Naive thymus-derived CD8-positive, alpha-beta T cell (primary cell): ENCODE results near the gene CPNE8. TPM values are rescaled to one million over a fixed set of nuclear protein-coding genes. Genes with fewer than 3 reads are reported as not detected.
"Not testable (repeated sequence)": the region's sequence is repeated elsewhere in the genome, so short reads cannot be mapped to it uniquely, and the experiment has no call there.

Experiments used
- ATAC-seq, 2 donors: fragments of 150-1000 bp; cut with Tn5 transposase in 1 of 2; sonication (Bioruptor Pico), chemical (Tn5 transposase) in 1 of 2; 1 replicate in 1 of 2; 2 replicates in 1 of 2; pipeline ENCODE4 v1.10.0; 2021; ENCODE audit warnings: mild to moderate bottlenecking in 2 of 2, moderate library complexity in 2 of 2
- POLR2A ChIA-PET: fragments of 350-600 bp; sonication (Branson Sonifier 250); formaldehyde crosslinking; loops from one replicate; lab custom pipeline; 2021; ENCODE audit warnings: antibody characterized with exemption; lab: Charles Lee
- DNase-seq, 10 donors: peaks; one replicate each; pipeline versions ENCODE4 v3.0.0 to v3.0.0-alpha.2; 2020 to 2022
- H3K27ac Mint-ChIP-seq, 10 donors: one replicate each; pipeline ENCODE4 v1.8.0; 2020 to 2022; ENCODE audit warnings: mild to moderate bottlenecking in 10 of 10, mixed read lengths in 10 of 10, moderate library complexity in 4 of 10, inconsistent platforms in 1 of 10
- H3K27me3 Mint-ChIP-seq, 5 donors: one replicate each; pipeline ENCODE4 v1.8.0; 2021 to 2022; ENCODE audit warnings: mixed read lengths in 5 of 5
- H3K36me3 Mint-ChIP-seq, 3 donors: one replicate each; pipeline ENCODE4 v1.8.0; 2020 to 2022; ENCODE audit warnings: mixed read lengths in 3 of 3, mild to moderate bottlenecking in 2 of 3, inconsistent platforms in 1 of 3
- H3K4me1 Mint-ChIP-seq, 4 donors: one replicate each; pipeline ENCODE4 v1.8.0; 2021 to 2022; ENCODE audit warnings: mixed read lengths in 4 of 4
- H3K4me3 Mint-ChIP-seq, 10 donors: one replicate each; pipeline ENCODE4 v1.8.0; 2020 to 2022; ENCODE audit warnings: mild to moderate bottlenecking in 10 of 10, mixed read lengths in 10 of 10, moderate library complexity in 6 of 10, inconsistent platforms in 1 of 10
- H3K9me3 Mint-ChIP-seq, 9 donors: one replicate each; pipeline ENCODE4 v1.8.0; 2020 to 2022; ENCODE audit warnings: mixed read lengths in 9 of 9, mild to moderate bottlenecking in 3 of 9, inconsistent platforms in 1 of 9, moderate library complexity in 1 of 9
- polyA plus RNA-seq, 3 donors: library from polyadenylated mRNA; unstranded; fragments of 300-500 nt; fragmentation: Illumina TruSeq; gene quantifications; one replicate each; pipeline ENCODE4 v1.2.3, GENCODE V29; 2021
- total RNA-seq, 8 experiments: library from RNA in 2 of 8; stranded (reverse) in 2 of 8; gene quantifications; one replicate each; pipeline ENCODE4 v1.2.3 and lab custom pipeline; 2021 to 2026

CPNE8 gene
- total and polyA plus RNA-seq, 5 experiments from 2014 or later, result 0.19 to 1.6 (median 0.80) TPM

- H3K4me1 Mint-ChIP-seq, result peaks cover 0 to 4% (median 0%) of the 10 kb centered on the region in 4 donors
- H3K36me3 Mint-ChIP-seq, result peaks cover 0 to 5% (median 5%) of the 10 kb centered on the region in 3 donors
- no peak for DNase-seq
- H3K27ac Mint-ChIP-seq, result no peak overlapping the region
- H3K27me3 Mint-ChIP-seq, result no peaks in the 10 kb centered on the region
- H3K4me3 Mint-ChIP-seq, result no peak overlapping the region
- no peak for ATAC-seq
- POLR2A ChIA-PET, result no interaction called here
- H3K9me3 Mint-ChIP-seq, result peaks cover 0 to 9% (median 4%) of the 10 kb centered on the region in 9 donors
These were observed 159.8 kb downstream of the CPNE8 start for GRCh38 chr12:38745601-38746000.

- POLR2A ChIA-PET, result no interaction called here
- H3K36me3 Mint-ChIP-seq, result peaks cover 0 to under 1% (median 0%) of the 10 kb centered on the region in 3 donors
These were observed 161.3 kb downstream of the CPNE8 start for GRCh38 chr12:38744041-38744440.

GRCh38 chr12:38742496-38742895, 162.9 kb downstream of the CPNE8 start:
- H3K4me1 Mint-ChIP-seq, H3K27me3 Mint-ChIP-seq, H3K36me3 Mint-ChIP-seq, H3K9me3 Mint-ChIP-seq, POLR2A ChIA-PET, ATAC-seq, H3K27ac Mint-ChIP-seq, DNase-seq, H3K4me3 Mint-ChIP-seq: not testable (repeated sequence)

More at GRCh38 chr12:38744041-38744440, 161.3 kb downstream of the CPNE8 start:
- peaks cover 0 to 5% (median 3%) of the 10 kb centered on the region in 9 donors for H3K9me3 Mint-ChIP-seq
- no peak overlapping the region for H3K4me3 Mint-ChIP-seq
- no peak overlapping the region for H3K27ac Mint-ChIP-seq
- ATAC-seq, result no peak
- peaks cover 0 to 4% (median 0%) of the 10 kb centered on the region in 4 donors for H3K4me1 Mint-ChIP-seq
- DNase-seq, result no peak
- H3K27me3 Mint-ChIP-seq, result peaks cover 0 to 2% (median 0%) of the 10 kb centered on the region in 5 donors

- Mint-ChIP-seq H3K4me3 (no peak overlapping the region), H3K9me3 (peaks cover 0 to 8% (median 0%) of the 10 kb centered on the region in 9 donors), H3K27me3 (peaks cover 0 to 2% (median 0%) of the 10 kb centered on the region in 5 donors), H3K27ac (no peak overlapping the region), H3K4me1 (no peaks in the 10 kb centered on the region), H3K36me3 (no peaks in the 10 kb centered on the region)
- POLR2A ChIA-PET, result no interaction called here
- no peak for DNase-seq
- ATAC-seq, result no peak
These were observed 168.6 kb downstream of the CPNE8 start for GRCh38 chr12:38736821-38737220.

GRCh38 chr12:38732761-38733160, 172.6 kb downstream of the CPNE8 start:
- DNase-seq (no peak), ATAC-seq (no peak)
- POLR2A ChIA-PET, result no interaction called here
- no peaks in the 10 kb centered on the region for H3K4me1 Mint-ChIP-seq
- no peak overlapping the region for H3K27ac Mint-ChIP-seq
- H3K27me3 Mint-ChIP-seq, result no peaks in the 10 kb centered on the region
- peaks cover 0 to 2% (median 0%) of the 10 kb centered on the region in 9 donors for H3K9me3 Mint-ChIP-seq
- H3K36me3 Mint-ChIP-seq, result no peaks in the 10 kb centered on the region
- H3K4me3 Mint-ChIP-seq, result no peak overlapping the region

GRCh38 chr12:38728894-38729293, 176.5 kb downstream of the CPNE8 start:
- DNase-seq (no peak), ATAC-seq (no peak)
- Mint-ChIP-seq H3K9me3 (no peaks in the 10 kb centered on the region), H3K4me3 (no peak overlapping the region), H3K27me3 (no peaks in the 10 kb centered on the region), H3K36me3 (no peaks in the 10 kb centered on the region), H3K27ac (no peak overlapping the region), H3K4me1 (no peaks in the 10 kb centered on the region)
- POLR2A ChIA-PET, result no interaction called here

GRCh38 chr12:38721611-38722252, 183.7 kb downstream of the CPNE8 start:
- no peaks in the 10 kb centered on the region for H3K4me1 Mint-ChIP-seq
- POLR2A ChIA-PET, result no interaction called here
- peaks cover 0 to 5% (median 0%) of the 10 kb centered on the region in 9 donors for H3K9me3 Mint-ChIP-seq
- H3K36me3 Mint-ChIP-seq, result no peaks in the 10 kb centered on the region
- no peak overlapping the region for H3K27ac Mint-ChIP-seq
- DNase-seq (no peak), ATAC-seq (no peak)
- no peaks in the 10 kb centered on the region for H3K27me3 Mint-ChIP-seq
- H3K4me3 Mint-ChIP-seq, result no peak overlapping the region

- ATAC-seq (no peak), DNase-seq (no peak)
- H3K4me1 Mint-ChIP-seq, result no peaks in the 10 kb centered on the region
- no peaks in the 10 kb centered on the region for H3K36me3 Mint-ChIP-seq
- POLR2A ChIA-PET, result no interaction called here
- H3K27me3 Mint-ChIP-seq, result no peaks in the 10 kb centered on the region
- no peak overlapping the region for H3K27ac Mint-ChIP-seq
- H3K9me3 Mint-ChIP-seq, result peaks cover 0 to 13% (median 6%) of the 10 kb centered on the region in 9 donors
- no peak overlapping the region for H3K4me3 Mint-ChIP-seq
These were observed 184.7 kb downstream of the CPNE8 start for GRCh38 chr12:38720661-38721060.

GRCh38 chr12:38713294-38713693, 192.1 kb downstream of the CPNE8 start:
- ATAC-seq (no peak), DNase-seq (no peak)
- Mint-ChIP-seq H3K4me3 (no peak overlapping the region), H3K4me1 (no peaks in the 10 kb centered on the region), H3K36me3 (no peaks in the 10 kb centered on the region), H3K27me3 (no peaks in the 10 kb centered on the region), H3K27ac (no peak overlapping the region), H3K9me3 (peaks cover 0 to 13% (median 8%) of the 10 kb centered on the region in 9 donors)
- POLR2A ChIA-PET, result no interaction called here

GRCh38 chr12:38711054-38711453, 194.3 kb downstream of the CPNE8 start:
- no peak overlapping the region for H3K4me3 Mint-ChIP-seq
- no peaks in the 10 kb centered on the region for H3K36me3 Mint-ChIP-seq
- peaks cover 0 to 7% (median 3%) of the 10 kb centered on the region in 9 donors for H3K9me3 Mint-ChIP-seq
- no peak for ATAC-seq
- no peak overlapping the region for H3K27ac Mint-ChIP-seq
- POLR2A ChIA-PET, result no interaction called here
- no peak for DNase-seq
- H3K27me3 Mint-ChIP-seq, result no peaks in the 10 kb centered on the region
- H3K4me1 Mint-ChIP-seq, result no peaks in the 10 kb centered on the region

GRCh38 chr12:38708466-38708865, 196.9 kb downstream of the CPNE8 start:
- Mint-ChIP-seq H3K27ac (no peak overlapping the region), H3K4me1 (no peaks in the 10 kb centered on the region), H3K27me3 (no peaks in the 10 kb centered on the region), H3K36me3 (no peaks in the 10 kb centered on the region), H3K9me3 (peaks cover 0 to 4% (median 0%) of the 10 kb centered on the region in 9 donors), H3K4me3 (no peak overlapping the region)
- POLR2A ChIA-PET, result no interaction called here
- DNase-seq, result no peak
- ATAC-seq, result no peak

- H3K4me1 Mint-ChIP-seq, result no peaks in the 10 kb centered on the region
- H3K27ac Mint-ChIP-seq, result no peak overlapping the region
- no peaks in the 10 kb centered on the region for H3K36me3 Mint-ChIP-seq
- ATAC-seq, result no peak
- POLR2A ChIA-PET, result no interaction called here
- peaks cover 0 to 2% (median 0%) of the 10 kb centered on the region in 9 donors for H3K9me3 Mint-ChIP-seq
- H3K4me3 Mint-ChIP-seq, result no peak overlapping the region
- no peaks in the 10 kb centered on the region for H3K27me3 Mint-ChIP-seq
- no peak for DNase-seq
These were observed 197.7 kb downstream of the CPNE8 start for GRCh38 chr12:38707648-38708047.

GRCh38 chr12:38697289-38697688, 208.1 kb downstream of the CPNE8 start:
- DNase-seq (no peak), ATAC-seq (no peak)
- no peaks in the 10 kb centered on the region for H3K27me3 Mint-ChIP-seq
- H3K36me3 Mint-ChIP-seq, result peaks cover 0 to 2% (median 0%) of the 10 kb centered on the region in 3 donors
- H3K9me3 Mint-ChIP-seq, result peaks cover 0 to 10% (median 2%) of the 10 kb centered on the region in 9 donors
- H3K4me1 Mint-ChIP-seq, result no peaks in the 10 kb centered on the region
- H3K4me3 Mint-ChIP-seq, result no peak overlapping the region
- POLR2A ChIA-PET, result no interaction called here
- H3K27ac Mint-ChIP-seq, result no peak overlapping the region

- Mint-ChIP-seq H3K9me3 (peaks cover 0 to 10% (median 0%) of the 10 kb centered on the region in 9 donors), H3K27me3 (no peaks in the 10 kb centered on the region), H3K4me1 (no peaks in the 10 kb centered on the region), H3K36me3 (peaks cover 0 to 2% (median 0%) of the 10 kb centered on the region in 3 donors), H3K4me3 (no peak overlapping the region), H3K27ac (peak overlapping the region in 1 of 10 donors; percentile 69)
- no peak for DNase-seq
- no peak for ATAC-seq
- POLR2A ChIA-PET, result no interaction called here
These were observed 210.3 kb downstream of the CPNE8 start for GRCh38 chr12:38695057-38695456.
